ENCODE data around the gene LRMDA.

The LRMDA gene

GRCh38 chr10:76422769-76423168, 991.3 kb downstream of the LRMDA start:
- in situ Hi-C loops (cut with MboI; ENCODE audit: low sequenced_read_pairs): no loop called here

- in situ Hi-C loops (cut with MboI; ENCODE audit: low sequenced_read_pairs): no loop called here
These were observed 997.3 kb downstream of the LRMDA start for GRCh38 chr10:76428551-76429367.

- in situ Hi-C loops (cut with MboI; ENCODE audit: low sequenced_read_pairs): no loop called here
These were observed 998.1 kb downstream of the LRMDA start for GRCh38 chr10:76429368-76430060.

GRCh38 chr10:76430061-76430645, 998.7 kb downstream of the LRMDA start:
- in situ Hi-C loops (cut with MboI; ENCODE audit: low sequenced_read_pairs): no loop called here

- in situ Hi-C loops (cut with MboI; ENCODE audit: low sequenced_read_pairs): no loop called here
These were observed 1000.9 kb downstream of the LRMDA start for GRCh38 chr10:76432016-76433012.

GRCh38 chr10:76433161-76434005, 1002.0 kb downstream of the LRMDA start:
- in situ Hi-C loops (cut with MboI; ENCODE audit: low sequenced_read_pairs): no loop called here

- in situ Hi-C loops (cut with MboI; ENCODE audit: low sequenced_read_pairs): no loop called here
These were observed 1003.7 kb downstream of the LRMDA start for GRCh38 chr10:76435157-76435556.

GRCh38 chr10:76436401-76436811, 1005.0 kb downstream of the LRMDA start:
- in situ Hi-C loops (cut with MboI; ENCODE audit: low sequenced_read_pairs): no loop called here

GRCh38 chr10:76436981-76437380, 1005.6 kb downstream of the LRMDA start:
- in situ Hi-C loops (cut with MboI; ENCODE audit: low sequenced_read_pairs): no loop called here

- in situ Hi-C loops (cut with MboI; ENCODE audit: low sequenced_read_pairs): no loop called here
These were observed 1009.0 kb downstream of the LRMDA start for GRCh38 chr10:76440426-76440825.

- in situ Hi-C loops (cut with MboI; ENCODE audit: low sequenced_read_pairs): no loop called here
These were observed 1010.7 kb downstream of the LRMDA start for GRCh38 chr10:76442113-76442512.

GRCh38 chr10:76444034-76444800, 1012.8 kb downstream of the LRMDA start:
- in situ Hi-C loops (cut with MboI; ENCODE audit: low sequenced_read_pairs): no loop called here

GRCh38 chr10:76447578-76447977, 1016.2 kb downstream of the LRMDA start:
- in situ Hi-C loops (cut with MboI; ENCODE audit: low sequenced_read_pairs): no loop called here

- in situ Hi-C loops (cut with MboI; ENCODE audit: low sequenced_read_pairs): no loop called here
These were observed 1020.5 kb downstream of the LRMDA start for GRCh38 chr10:76451911-76452310.

GRCh38 chr10:76453332-76453731, 1021.9 kb downstream of the LRMDA start:
- in situ Hi-C loops (cut with MboI; ENCODE audit: low sequenced_read_pairs): no loop called here

GRCh38 chr10:76453997-76454396, 1022.6 kb downstream of the LRMDA start:
- in situ Hi-C loops (cut with MboI; ENCODE audit: low sequenced_read_pairs): no loop called here

GRCh38 chr10:76454506-76455140, 1023.2 kb downstream of the LRMDA start:
- in situ Hi-C loops (cut with MboI; ENCODE audit: low sequenced_read_pairs): no loop called here

GRCh38 chr10:76456197-76456596, 1024.8 kb downstream of the LRMDA start:
- in situ Hi-C loops (cut with MboI; ENCODE audit: low sequenced_read_pairs): no loop called here

Measured in HL-60/S4 treated with retinoic acid at 250 ng/mL for 4 days and 3 days (cell line).